K562 (cell line): ENCODE data around the gene BEND4. TPM values are rescaled to one million over a fixed set of nuclear protein-coding genes. Genes with fewer than 3 reads are reported as not detected.

Experiments used
- ATAC-seq: fragments of 200-7000 bp; cut with Tn5 transposase; 3 replicates; pipeline ENCODE4 v1.9.1; 2020; ENCODE audit warnings: moderate library complexity
- BruUV-seq: library from RNA; stranded (reverse); fragments of 400-500 nt; replicated peaks from 2 replicates; lab custom pipeline; 2021; lab: Mats Ljungman, UMichigan
- CTCF ChIA-PET: fragments of 300-600 bp; formaldehyde crosslinking; extraction: SDS; loops from one replicate; lab custom pipeline; 2021; ENCODE audit warnings: low intra/inter-chr PET ratio; lab: Yijun Ruan, JAX
- POLR2A ChIA-PET: fragments of 300-600, 350-650 bp; sonication (Branson Sonifier 250); formaldehyde crosslinking; extraction: SDS; loops from one replicate; lab custom pipeline; 2021; ENCODE audit warnings: antibody characterized with exemption, inconsistent platforms; lab: Yijun Ruan, JAX
- DNase-seq, 4 experiments: peaks; one replicate each; pipeline versions ENCODE4 v3.0.0 to v3.0.0-alpha.2; 2011 to 2018; ENCODE audit warnings: low spot score in 3 of 4, mixed read lengths in 3 of 4; ENCODE audit errors: extremely low read depth in 1 of 4
- FAIRE-seq: peaks from 2 replicates; lab custom pipeline; 2011; peaks lifted over from hg19 to GRCh38; lab: Jason Lieb, UNC
- H2AFZ ChIP-seq: 2 replicates; pipeline ENCODE4 v1.6.0; 2011; ENCODE audit warnings: low read depth, low read length, control low read depth, inconsistent platforms
- H3K27ac ChIP-seq: fragments of 200-600 bp; 3 replicates; pipeline ENCODE4 v1.8.0; 2011; ENCODE audit warnings: low read depth, mild to moderate bottlenecking, control low read depth, inconsistent platforms, low read length, moderate library complexity, mixed read lengths; ENCODE audit errors: extremely low read depth
- H3K27me3 ChIP-seq, 2 experiments: fragments of 300-600 bp in 1 of 2; 2 replicates in 1 of 2; 3 replicates in 1 of 2; pipeline versions ENCODE4 v1.6.0 to v1.8.0; 2011; ENCODE audit warnings: inconsistent platforms in 2 of 2, low read length in 2 of 2, mild to moderate bottlenecking in 1 of 2, mixed read lengths in 1 of 2, moderate library complexity in 1 of 2; ENCODE audit not compliant: control insufficient read depth in 2 of 2, insufficient read depth in 2 of 2
- H3K36me3 ChIP-seq: fragments of 300-600 bp; 3 replicates; pipeline ENCODE4 v1.8.0; 2011; ENCODE audit warnings: mild to moderate bottlenecking, low read length, inconsistent platforms; ENCODE audit not compliant: control insufficient read depth, insufficient read depth
- H3K4me1 ChIP-seq, 2 experiments: fragments of 200-600 bp in 1 of 2; replicated peaks in 1 of 2; 2 replicates in 1 of 2; 3 replicates in 1 of 2; pipeline versions ENCODE4 v1.5.1 to v1.8.0; 2011; ENCODE audit warnings: inconsistent platforms in 2 of 2, low read length in 2 of 2, mild to moderate bottlenecking in 1 of 2, mixed read lengths in 1 of 2, moderate library complexity in 1 of 2; ENCODE audit not compliant: control insufficient read depth in 2 of 2, insufficient read depth in 2 of 2
- H3K4me2 ChIP-seq: 2 replicates; pipeline ENCODE4 v1.6.1; 2011; ENCODE audit warnings: low read length, control low read depth, inconsistent platforms, mixed read lengths; ENCODE audit not compliant: insufficient read depth
- H3K4me3 ChIP-seq: fragments of 200-600 bp; sonication (generic), shearing (Covaris generic); 2 replicates; pipeline ENCODE4 v1.5.1; 2016; ENCODE audit warnings: control low read depth, inconsistent platforms
- H3K79me2 ChIP-seq: fragments of 200-600 bp; 3 replicates; pipeline ENCODE4 v1.8.0; 2011; ENCODE audit warnings: low read length, inconsistent platforms; ENCODE audit not compliant: control insufficient read depth, insufficient read depth
- H3K9ac ChIP-seq, 2 experiments: 2 replicates each; pipeline versions ENCODE4 v1.6.0 to v1.6.1; 2011; ENCODE audit warnings: low read depth in 2 of 2, low read length in 2 of 2, control low read depth in 1 of 2, inconsistent platforms in 1 of 2, mild to moderate bottlenecking in 1 of 2, mixed read lengths in 1 of 2; ENCODE audit not compliant: insufficient read depth in 1 of 2
- H3K9me1 ChIP-seq: one replicate; pipeline ENCODE4 v1.6.0; 2011; ENCODE audit warnings: inconsistent platforms, mild to moderate bottlenecking, low read length, moderate library complexity; ENCODE audit not compliant: control insufficient read depth, insufficient read depth
- H3K9me3 ChIP-seq: replicated peaks from 2 replicates; pipeline ENCODE4 v1.5.1; 2011; ENCODE audit warnings: low read depth, low read length, inconsistent platforms; ENCODE audit not compliant: control insufficient read depth, insufficient read depth
- H4K20me1 ChIP-seq: replicated peaks from 2 replicates; pipeline ENCODE4 v1.6.1; 2011; ENCODE audit warnings: low read length, inconsistent platforms, mixed read lengths; ENCODE audit not compliant: control insufficient read depth, insufficient read depth
- BRCA1 ChIP-seq, 2 experiments: fragments of 450-650 bp in 1 of 2; sonication (generic) in 1 of 2; formaldehyde crosslinking in 1 of 2; IDR thresholded peaks; 2 replicates each; pipeline versions ENCODE4 v1.5.0 to v1.6.1; 2017 to 2020; ENCODE audit warnings: mild to moderate bottlenecking in 1 of 2, missing genetic modification reagents in 1 of 2
- ELF1 ChIP-seq: fragments of 200-800 bp; sonication (Bioruptor generic); IDR thresholded peaks from 2 replicates; pipeline ENCODE4 v1.6.1; 2016; ENCODE audit warnings: missing genetic modification characterization, missing compliant biosample characterization
- JUN ChIP-seq, 2 experiments: sonication (generic) in 1 of 2; formaldehyde crosslinking in 1 of 2; IDR thresholded peaks; 2 replicates each; pipeline versions ENCODE4 v1.6.1 to v1.8.0; 2012 to 2022; ENCODE audit warnings: borderline replicate concordance in 2 of 2, mild to moderate bottlenecking in 2 of 2, improper control_type of control experiment in 1 of 2, low read depth in 1 of 2, low read length in 1 of 2, missing genetic modification reagents in 1 of 2
- KLF1 ChIP-seq: fragments of 450-650 bp; IDR thresholded peaks from 2 replicates; pipeline ENCODE4 v1.6.1; 2016; ENCODE audit warnings: missing genetic modification characterization, missing compliant biosample characterization
- MXD1 ChIP-seq: fragments of 250-450 bp; sonication (Bioruptor Pico); IDR thresholded peaks from 2 replicates; pipeline ENCODE4 v1.8.0; 2021; ENCODE audit warnings: borderline replicate concordance, mild to moderate bottlenecking, moderate library complexity; ENCODE audit not compliant: poor library complexity, severe bottlenecking
- NFYB ChIP-seq: IDR thresholded peaks from 2 replicates; pipeline ENCODE4 v1.6.1; 2011; ENCODE audit warnings: mild to moderate bottlenecking, moderate library complexity; ENCODE audit not compliant: insufficient read length; ENCODE audit errors: extremely low read depth
- POLR3A ChIP-seq: IDR thresholded peaks from 2 replicates; pipeline ENCODE4 v1.6.1; 2011; ENCODE audit warnings: borderline replicate concordance, mild to moderate bottlenecking, moderate library complexity; ENCODE audit not compliant: insufficient read length, insufficient read depth; ENCODE audit errors: extremely low read depth
- PPARD ChIP-seq: fragments of 250-450 bp; sonication (Bioruptor Pico); IDR thresholded peaks from 2 replicates; pipeline ENCODE4 v1.8.0; 2022; ENCODE audit warnings: inconsistent platforms, mild to moderate bottlenecking, moderate library complexity
- RB1 ChIP-seq: fragments of 450-650 bp; IDR thresholded peaks from 2 replicates; pipeline ENCODE4 v1.6.1; 2017; ENCODE audit warnings: low read depth, mild to moderate bottlenecking
- SAP30 ChIP-seq: fragments of 200-600 bp; sonication (generic); IDR thresholded peaks from 2 replicates; pipeline ENCODE4 v1.6.1; 2012; ENCODE audit warnings: borderline replicate concordance, low read depth, mild to moderate bottlenecking, moderate library complexity, low read length, control low read depth, inconsistent platforms; ENCODE audit not compliant: insufficient read depth, poor library complexity, severe bottlenecking
- ZBTB17 ChIP-seq: fragments of 450-650 bp; formaldehyde crosslinking; IDR thresholded peaks from 2 replicates; pipeline ENCODE4 v1.4.0; 2020; ENCODE audit warnings: mild to moderate bottlenecking
- ZBTB2 ChIP-seq: fragments of 450-650 bp; IDR thresholded peaks from 2 replicates; pipeline ENCODE4 v1.6.1; 2016; ENCODE audit warnings: antibody characterized with exemption
- ZNF197 ChIP-seq: fragments of 200-800 bp; sonication (Bioruptor generic); IDR thresholded peaks from 2 replicates; pipeline ENCODE4 v1.6.1; 2016; ENCODE audit warnings: low read depth, missing genetic modification characterization, missing compliant biosample characterization
- ZNF217 ChIP-seq: sonication (generic); formaldehyde crosslinking; IDR thresholded peaks from 2 replicates; pipeline ENCODE4 v1.8.0; 2022; ENCODE audit warnings: mild to moderate bottlenecking, missing genetic modification reagents
- ZNF24 ChIP-seq: fragments of 450-650 bp; IDR thresholded peaks from 2 replicates; pipeline ENCODE4 v1.6.1; 2016
- WGBS: fragments of 100-300 bp; shearing (Covaris generic); methylation state at CpG from one replicate; pipeline ENCODE4 v1.1.6; 2016; ENCODE audit warnings: low coverage, mixed read lengths; ENCODE audit not compliant: insufficient coverage; ENCODE audit errors: missing lambda C conversion rate; 5-methylcytosine and 5-hydroxymethylcytosine counted together
- in situ Hi-C: fragments of 300-500 bp; cut with MboI; formaldehyde crosslinking; loops from 4 replicates; pipeline ENCODE4 v1.15.0; 2018; ENCODE audit warnings: inconsistent platforms, mixed read lengths
- intact Hi-C: fragments of 100-400 bp; cut with micrococcal nuclease; formaldehyde crosslinking; loops from 2 replicates; pipeline ENCODE4 v1.14.2; 2022
- polyA plus RNA-seq, 8 experiments: library from polyadenylated mRNA; depleted of rRNA in 4 of 8; stranded (reverse) in 5 of 8; unstranded in 3 of 8; fragments of >200 nt; fragmentation: Nextera tagmentation in 2 of 8; fragmentation: Illumina TruSeq in 1 of 8; extraction: Ambion mirVana in 2 of 8; extraction: Trizol in 1 of 8; gene quantifications; 2 replicates each; pipeline versions ENCODE4 v1.2.1 to v1.2.3, GENCODE V29; 2011 to 2014; ENCODE audit warnings: inconsistent platforms in 1 of 8, missing spikeins in 1 of 8
- total RNA-seq, 7 experiments: library from RNA; depleted of rRNA in 6 of 7; stranded (reverse); fragments of >200 nt in 6 of 7; fragmentation: Illumina TruSeq in 2 of 7; extraction: Trizol in 2 of 7; gene quantifications; 2 replicates each; pipeline versions ENCODE4 v1.2.1 to v1.2.3, GENCODE V29; 2011 to 2021; ENCODE audit warnings: low replicate concordance in 1 of 7

BEND4 gene
- total and polyA plus RNA-seq, 9 of the 15 experiments (the other 6 are each of a cell fraction or from before 2014, with no cell fraction given): not detected

GRCh38 chr4:42159271-42160001 is 7.0 kb upstream of the BEND4 start:
- no TSS peak for BruUV-seq
- FAIRE-seq: no peak
- Histone ChIP-seq H3K4me2 (no peak overlapping the region), H4K20me1 (no peaks in the 10 kb centered on the region), H3K9ac (no peak overlapping the region), H3K36me3 (no peaks in the 10 kb centered on the region), H3K27me3 (peaks cover 0 to 5% of the 10 kb centered on the region in 2 experiments; a peak in 1 of 5 replicates), H3K9me1 (no peaks in the 10 kb centered on the region), H3K9me3 (no peaks in the 10 kb centered on the region), H3K79me2 (no peaks in the 10 kb centered on the region), H3K27ac (no peak overlapping the region), H3K4me1 (no peaks in the 10 kb centered on the region), H2AFZ (no peak overlapping the region), H3K4me3 (no peak overlapping the region)
- under 1% methylated on average over 8 of the region's 8 CpGs for WGBS
- ChIA-PET CTCF (no interaction called here), POLR2A (no interaction called here)
- no peak for DNase-seq
- intact Hi-C loops: no loop called here
- in situ Hi-C loops: no loop called here
- no peak for ATAC-seq
- no peak for TF ChIP-seq SAP30
- TF ChIP-seq ZNF24: no peak
- TF ChIP-seq POLR3A: no peak
- TF ChIP-seq RB1: no peak
- TF ChIP-seq MXD1 (CRISPR knock-in tag): no peak
- no peak for TF ChIP-seq BRCA1 (IDR thresholded peaks at IDR 0.05)
- no peak for TF ChIP-seq BRCA1 (CRISPR knock-in tag; IDR thresholded peaks at IDR 0.05)
- TF ChIP-seq KLF1 (tag): no peak
- no peak for TF ChIP-seq ZBTB2
- no peak for TF ChIP-seq ZNF197 (CRISPR knock-in tag)
- no peak for TF ChIP-seq JUN (IDR thresholded peaks at IDR 0.05; ENCODE audit: borderline replicate concordance, low read depth, low read length)
- TF ChIP-seq JUN (CRISPR knock-in tag; IDR thresholded peaks at IDR 0.05; ENCODE audit: borderline replicate concordance): no peak
- TF ChIP-seq ELF1 (tag): no peak
- no peak for TF ChIP-seq PPARD (CRISPR knock-in tag)
- TF ChIP-seq ZNF217 (CRISPR knock-in tag): no peak
- TF ChIP-seq NFYB: no peak
- TF ChIP-seq ZBTB17: no peak
